ENCODE data around the gene CHST2. TPM values are rescaled to one million over a fixed set of nuclear protein-coding genes. Genes with fewer than 3 reads are reported as not detected.

Gene CHST2
- total RNA-seq, 1 donor from 2014 or later, result 16.6 TPM

DNA sequence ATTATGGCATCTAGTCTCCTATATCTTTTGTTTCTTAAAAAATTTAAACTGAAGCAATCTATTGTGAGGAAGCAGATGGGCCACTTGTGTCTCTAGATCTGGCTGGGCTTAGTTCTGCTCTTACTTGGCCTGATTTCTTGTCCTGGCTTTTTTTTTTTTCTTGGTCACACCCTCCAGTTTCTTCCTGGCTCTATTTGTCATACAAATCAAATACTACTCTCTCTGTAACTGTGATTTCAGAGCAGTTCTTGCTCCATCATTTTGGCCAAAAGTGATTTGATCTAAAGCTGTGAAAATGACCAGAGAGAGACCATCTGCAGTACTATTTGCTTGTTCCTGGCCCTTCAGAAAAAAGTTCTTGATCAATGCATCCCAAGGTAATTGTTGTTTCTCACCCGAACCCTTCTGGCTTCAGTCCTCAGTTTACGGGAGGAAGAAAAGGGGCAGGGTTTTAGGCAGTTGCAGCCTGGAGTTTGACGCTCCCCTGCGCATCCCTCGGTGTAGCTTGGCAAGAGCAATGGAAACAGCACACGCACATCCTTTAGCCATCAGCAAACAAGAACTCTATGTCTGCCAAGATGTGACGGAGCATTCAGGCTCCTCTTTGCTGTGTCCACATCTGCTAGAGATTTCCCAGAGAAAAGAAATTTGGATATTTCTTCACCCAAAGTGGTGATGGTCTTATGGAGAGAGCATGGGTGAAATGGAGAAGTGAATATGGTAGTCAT lies 31.6 kb downstream of the CHST2 start:
- Histone ChIP-seq H3K36me3 (no peaks in the 10 kb centered on the region), H3K4me1 (no peaks in the 10 kb centered on the region), H3K4me3 (no peak overlapping the region), H3K27me3 (no peaks in the 10 kb centered on the region), H3K9me3 (no peaks in the 10 kb centered on the region), H3K27ac (no peak overlapping the region)
- TF ChIP-seq, protein P1, sequence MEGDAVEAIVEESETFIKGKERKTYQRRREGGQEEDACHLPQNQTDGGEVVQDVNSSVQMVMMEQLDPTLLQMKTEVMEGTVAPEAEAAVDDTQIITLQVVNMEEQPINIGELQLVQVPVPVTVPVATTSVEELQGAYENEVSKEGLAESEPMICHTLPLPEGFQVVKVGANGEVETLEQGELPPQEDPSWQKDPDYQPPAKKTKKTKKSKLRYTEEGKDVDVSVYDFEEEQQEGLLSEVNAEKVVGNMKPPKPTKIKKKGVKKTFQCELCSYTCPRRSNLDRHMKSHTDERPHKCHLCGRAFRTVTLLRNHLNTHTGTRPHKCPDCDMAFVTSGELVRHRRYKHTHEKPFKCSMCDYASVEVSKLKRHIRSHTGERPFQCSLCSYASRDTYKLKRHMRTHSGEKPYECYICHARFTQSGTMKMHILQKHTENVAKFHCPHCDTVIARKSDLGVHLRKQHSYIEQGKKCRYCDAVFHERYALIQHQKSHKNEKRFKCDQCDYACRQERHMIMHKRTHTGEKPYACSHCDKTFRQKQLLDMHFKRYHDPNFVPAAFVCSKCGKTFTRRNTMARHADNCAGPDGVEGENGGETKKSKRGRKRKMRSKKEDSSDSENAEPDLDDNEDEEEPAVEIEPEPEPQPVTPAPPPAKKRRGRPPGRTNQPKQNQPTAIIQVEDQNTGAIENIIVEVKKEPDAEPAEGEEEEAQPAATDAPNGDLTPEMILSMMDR (IDR thresholded peaks at IDR 0.05), result no peak
- intact Hi-C loops (cut with DNase I), result no loop called here
- DNase-seq (ENCODE audit: low spot score in 2 of 2), result no peak

DNA sequence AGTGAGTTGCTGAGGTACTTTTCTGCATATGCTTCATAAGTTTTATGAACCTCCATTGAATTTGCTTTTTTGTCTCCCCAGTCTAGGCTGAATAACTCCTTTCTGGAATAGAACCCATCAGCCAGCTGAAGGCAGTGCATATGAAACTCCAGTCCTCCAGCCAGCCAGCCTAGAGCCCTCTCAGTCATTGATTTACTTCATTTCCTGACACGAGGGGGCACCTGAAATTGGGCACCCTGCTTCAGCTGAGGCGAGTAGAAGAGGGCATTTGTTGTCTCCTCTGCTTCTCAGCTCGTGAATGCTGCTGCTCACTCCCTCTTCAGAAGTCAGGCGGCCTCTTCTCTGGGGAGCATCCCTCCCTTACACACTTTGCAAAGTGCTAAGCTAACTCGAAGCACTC lies 32.5 kb downstream of the CHST2 start:
- Histone ChIP-seq H3K4me1 (no peaks in the 10 kb centered on the region), H3K9me3 (no peaks in the 10 kb centered on the region), H3K4me3 (no peak overlapping the region), H3K27ac (no peak overlapping the region), H3K36me3 (no peaks in the 10 kb centered on the region), H3K27me3 (no peaks in the 10 kb centered on the region)
- intact Hi-C loops (cut with DNase I), result no loop called here
- TF ChIP-seq, protein P1 (IDR thresholded peaks at IDR 0.05), result no peak
- no peak for DNase-seq (ENCODE audit: low spot score in 2 of 2)

DNA sequence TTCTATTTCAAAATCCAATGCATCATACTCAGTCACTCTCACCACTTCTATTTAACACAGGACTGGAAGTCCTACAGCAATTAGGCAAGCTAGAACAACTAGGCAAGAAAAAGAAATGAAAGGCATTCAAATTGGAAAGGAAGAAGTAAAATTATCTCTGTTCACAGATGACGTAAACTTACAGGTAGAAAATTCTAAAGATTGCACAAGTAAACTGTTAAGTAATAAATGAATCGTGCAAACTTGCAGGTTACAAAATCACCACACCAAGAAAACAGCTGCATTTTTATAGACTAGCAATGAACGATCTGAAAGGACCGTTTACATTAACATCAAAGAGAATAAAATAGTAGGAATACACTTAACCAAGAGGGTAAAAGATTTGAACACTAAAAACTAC lies 36.2 kb downstream of the CHST2 start:
- TF ChIP-seq, protein P1 (IDR thresholded peaks at IDR 0.05), result no peak
- no peaks in the 10 kb centered on the region for H3K9me3 ChIP-seq

DNA sequence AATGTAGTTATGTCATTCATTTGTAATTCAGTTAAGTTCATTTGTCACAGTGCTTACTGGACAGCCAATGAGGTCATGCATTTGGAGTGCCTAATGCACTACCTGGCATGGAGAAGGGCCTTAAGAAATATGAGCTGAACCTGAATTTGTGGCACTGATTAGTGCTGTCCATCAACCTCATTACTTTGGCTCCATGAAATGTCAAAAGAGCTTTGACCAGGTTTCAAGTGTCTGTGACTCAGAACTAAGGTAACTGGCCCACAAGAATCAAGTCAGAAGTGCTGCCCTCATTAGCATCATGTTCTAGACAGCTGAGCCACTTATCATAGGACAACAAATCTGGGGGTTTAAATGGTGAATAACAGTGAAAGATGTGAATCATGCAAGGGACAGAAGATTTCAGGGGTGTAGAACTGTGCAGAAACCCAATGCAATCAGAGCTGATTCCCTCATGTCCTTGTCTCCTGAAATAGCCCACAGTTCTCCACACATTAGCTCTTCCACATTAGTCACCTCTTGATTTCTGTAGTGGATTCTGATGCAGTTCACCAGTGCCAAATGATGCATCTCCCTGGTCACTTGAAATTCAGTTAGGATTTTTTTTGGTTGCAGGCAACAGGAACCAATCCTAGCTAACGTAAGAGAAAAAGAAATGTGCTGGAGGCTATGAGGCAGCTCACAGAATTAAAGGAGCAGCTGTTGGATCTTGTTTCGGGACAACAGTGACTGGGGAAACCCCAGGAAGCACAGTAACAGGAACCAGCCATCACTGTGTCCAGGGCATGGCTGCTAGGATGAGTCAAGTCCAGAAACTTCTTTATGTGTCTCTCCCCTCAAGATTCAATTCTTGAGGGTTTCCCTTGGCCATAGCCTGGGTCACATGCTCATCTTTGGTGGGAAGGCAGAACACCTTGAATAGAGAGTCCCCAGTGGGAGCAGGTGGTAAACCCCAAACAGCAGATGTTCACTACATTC lies 38.7 kb downstream of the CHST2 start:
- intact Hi-C loops (cut with DNase I), result no loop called here
- DNase-seq (ENCODE audit: low spot score in 2 of 2), result no peak
- no peaks in the 10 kb centered on the region for H3K36me3 ChIP-seq
- H3K27ac ChIP-seq, result no peak overlapping the region
- H3K4me1 ChIP-seq, result no peaks in the 10 kb centered on the region
- no peaks in the 10 kb centered on the region for H3K27me3 ChIP-seq
- no peaks in the 10 kb centered on the region for H3K9me3 ChIP-seq
- TF ChIP-seq, protein P1 (IDR thresholded peaks at IDR 0.05), result no peak
- no peak overlapping the region for H3K4me3 ChIP-seq

More for the DNA sequence above, 36.2 kb downstream of the CHST2 start:
- Histone ChIP-seq H3K27ac (no peak overlapping the region), H3K4me1 (no peaks in the 10 kb centered on the region), H3K36me3 (no peaks in the 10 kb centered on the region), H3K27me3 (no peaks in the 10 kb centered on the region), H3K4me3 (no peak overlapping the region)
- intact Hi-C loops (cut with DNase I), result no loop called here
- DNase-seq (ENCODE audit: low spot score in 2 of 2), result no peak

DNA sequence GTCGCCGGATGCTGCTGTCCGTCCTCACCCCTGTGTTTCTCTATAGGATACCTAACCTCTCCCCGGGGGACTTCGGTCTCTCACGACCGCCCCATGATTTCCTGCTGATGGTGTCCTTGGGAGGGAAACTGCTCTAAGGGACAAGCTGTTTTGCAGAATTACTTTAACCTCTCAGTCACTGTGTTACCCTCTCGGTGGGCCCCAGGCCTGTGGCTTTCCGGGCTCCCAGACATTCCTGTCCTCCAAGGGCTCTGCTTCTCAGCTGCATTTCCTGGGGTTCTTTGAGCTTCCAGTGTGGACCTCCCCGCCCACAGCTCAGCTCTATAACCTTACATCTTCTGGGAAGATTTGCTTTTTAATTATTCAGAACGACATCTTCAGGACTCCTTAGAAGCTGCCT lies 40.9 kb downstream of the CHST2 start:
- TF ChIP-seq, protein P1 (IDR thresholded peaks at IDR 0.05), result no peak
- no peak overlapping the region for H3K4me3 ChIP-seq
- H3K9me3 ChIP-seq, result no peaks in the 10 kb centered on the region
- H3K27ac ChIP-seq, result no peak overlapping the region
- intact Hi-C loops (cut with DNase I), result no loop called here
- H3K27me3 ChIP-seq, result no peaks in the 10 kb centered on the region
- H3K36me3 ChIP-seq, result no peaks in the 10 kb centered on the region
- H3K4me1 ChIP-seq, result no peaks in the 10 kb centered on the region
- no peak for DNase-seq (ENCODE audit: low spot score in 2 of 2)

All from ascending aorta (tissue), 2 donors.